Measurements from ENCODE around the gene CMKLR1. TPM values are rescaled to one million over a fixed set of nuclear protein-coding genes. Genes with fewer than 3 reads are reported as not detected.
A peak's percentile ranks its signal among the peaks of the same experiment; 100 is the strongest.

Gene CMKLR1
- total RNA-seq, 1 experiment from 2014 or later, result not detected

DNA sequence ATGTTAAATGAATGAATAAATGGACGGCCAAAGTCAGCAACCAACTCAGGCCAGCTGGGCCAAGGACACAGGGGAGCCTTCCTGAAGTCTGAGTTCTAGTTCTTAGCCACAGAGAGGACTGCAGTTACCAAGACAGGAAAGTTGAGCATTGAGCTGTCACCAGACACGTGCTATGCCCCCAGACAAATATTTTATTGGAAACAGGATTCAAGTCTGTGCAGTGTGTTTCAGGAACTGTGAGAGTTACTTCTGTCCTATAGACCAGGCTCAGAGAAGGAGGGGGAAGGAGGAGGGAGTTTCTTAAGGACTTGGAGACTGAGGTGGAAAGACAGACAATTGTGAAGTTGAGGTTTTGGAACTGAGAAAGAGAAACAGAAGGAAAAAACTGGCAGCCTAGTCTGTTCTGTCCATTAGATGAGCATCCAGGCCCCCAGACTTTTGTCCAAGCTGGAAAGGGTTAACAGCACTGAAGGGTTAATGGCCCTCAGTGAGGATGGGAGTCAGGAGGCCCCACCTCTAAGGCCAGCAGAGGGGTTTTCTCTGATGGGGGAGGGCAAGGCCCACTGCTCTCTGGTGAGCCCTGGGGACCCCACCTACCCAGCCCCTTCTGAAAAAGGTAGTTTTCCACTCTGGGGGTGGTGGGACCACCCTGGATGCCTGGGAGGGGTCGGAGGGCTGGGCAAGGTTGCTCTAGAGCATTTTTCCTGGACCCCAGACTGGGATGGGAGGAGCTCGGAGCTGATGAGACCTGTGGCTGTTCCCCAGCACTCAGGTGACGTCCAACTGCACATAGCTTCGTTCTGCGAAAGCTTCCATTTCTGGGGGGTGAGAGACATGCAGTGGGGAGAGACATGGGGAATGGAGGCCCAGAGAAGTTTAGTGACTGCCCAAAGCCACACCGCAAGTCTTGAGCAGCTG is 6.9 kb upstream of the CMKLR1 start:
- in situ Hi-C loops (cut with HindIII; ENCODE audit: low pct_unique_long_range_greater_than_20kb, low sequenced_read_pairs), result no loop called here
- DNase-seq (ENCODE audit: low read depth, low spot score), result no peak

DNA sequence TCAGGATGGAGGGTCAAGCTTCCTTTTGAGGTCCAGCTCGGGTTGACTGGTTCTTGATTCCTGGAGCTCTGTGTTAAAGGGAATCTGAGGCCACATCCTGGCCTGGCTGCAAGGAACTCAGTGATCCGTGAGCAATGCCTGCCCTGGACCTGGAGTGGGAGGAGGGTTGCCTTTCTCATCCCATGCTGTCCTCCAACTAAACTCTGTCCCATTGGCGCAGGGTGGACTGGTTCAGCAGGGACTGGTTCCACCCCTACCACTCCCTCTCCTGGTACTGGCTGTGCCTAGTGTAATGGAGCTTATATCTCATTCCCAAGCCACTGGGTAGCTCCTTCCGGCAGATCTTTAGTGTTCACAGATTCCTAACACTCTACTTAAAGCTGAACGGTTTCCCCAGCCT is 3.9 kb upstream of the CMKLR1 start:
- in situ Hi-C loops (cut with HindIII; ENCODE audit: low pct_unique_long_range_greater_than_20kb, low sequenced_read_pairs), result no loop called here
- DNase-seq (ENCODE audit: low read depth, low spot score), result no peak

DNA sequence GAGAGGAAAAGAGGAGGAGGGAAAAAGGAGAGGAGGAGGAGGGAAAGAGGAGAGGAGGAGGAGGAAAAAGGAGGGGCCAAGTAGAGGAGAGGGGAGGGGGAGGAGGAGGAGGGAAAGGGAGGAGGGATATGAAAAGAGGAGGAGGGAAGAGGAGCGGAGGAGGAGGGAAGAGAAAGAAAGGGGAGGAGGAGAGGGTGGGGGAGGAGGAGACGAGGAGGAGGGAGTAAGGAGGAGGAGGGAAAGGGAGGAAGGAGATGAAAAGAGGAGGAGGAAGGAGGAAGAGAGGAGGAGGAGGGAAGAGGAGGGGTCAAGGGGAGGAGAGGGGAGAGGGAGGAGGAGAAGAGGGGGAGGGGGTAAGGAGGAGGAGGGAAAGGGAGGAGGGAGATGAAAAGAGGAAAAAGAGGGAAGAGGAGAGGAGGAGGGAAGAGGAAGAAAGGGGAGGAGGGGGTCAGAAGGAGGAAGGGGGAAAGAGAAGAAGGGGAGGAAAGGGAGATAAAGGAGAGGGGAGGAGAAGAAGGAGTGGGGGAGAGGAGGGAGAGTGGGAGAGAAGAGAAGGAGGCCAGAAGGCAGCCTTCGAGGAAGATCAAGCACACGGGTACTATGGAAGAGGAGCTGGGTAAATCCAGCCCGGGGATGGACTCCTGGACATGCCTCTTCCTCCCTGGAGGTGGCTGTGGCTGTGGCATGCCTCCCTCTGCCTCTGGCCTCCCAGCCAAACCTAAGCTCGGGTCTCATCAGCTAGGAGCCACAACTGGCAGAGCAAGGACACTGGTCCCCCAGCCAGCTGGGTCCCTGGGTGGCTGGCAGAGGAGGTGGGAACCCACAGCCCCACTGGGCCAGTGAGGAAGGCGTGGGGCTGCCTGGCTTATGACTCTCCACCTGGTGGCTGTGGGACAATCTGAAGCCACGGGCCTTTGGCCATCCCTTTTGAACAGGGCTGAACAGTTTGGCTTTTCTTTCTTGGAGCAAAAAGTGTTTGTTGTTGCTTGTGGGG is 3.0 kb upstream of the CMKLR1 start:
- DNase-seq (ENCODE audit: low read depth, low spot score), result no peak
- in situ Hi-C loops (cut with HindIII; ENCODE audit: low pct_unique_long_range_greater_than_20kb, low sequenced_read_pairs), result no loop called here

DNA sequence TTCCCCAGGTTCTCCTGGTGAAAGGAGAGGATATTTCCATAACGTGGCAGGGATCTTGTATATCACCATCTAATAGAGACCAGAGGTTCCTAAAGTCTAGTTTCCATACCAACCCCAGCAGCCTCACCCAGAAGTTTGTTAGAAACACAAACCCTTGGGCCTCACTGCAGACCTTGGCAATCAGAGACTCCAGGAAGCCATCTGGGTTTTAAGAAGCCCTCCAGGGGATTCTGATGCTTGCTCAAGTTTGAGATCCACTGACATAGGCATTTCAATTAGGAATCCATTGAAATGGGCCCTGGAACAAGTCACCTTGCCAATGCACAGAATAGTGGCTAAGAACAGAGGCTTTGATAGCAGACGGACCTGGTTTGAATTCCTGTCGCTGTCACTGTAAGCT is 2.2 kb upstream of the CMKLR1 start:
- in situ Hi-C loops (cut with HindIII; ENCODE audit: low pct_unique_long_range_greater_than_20kb, low sequenced_read_pairs), result no loop called here
- DNase-seq (ENCODE audit: low read depth, low spot score), result no peak

DNA sequence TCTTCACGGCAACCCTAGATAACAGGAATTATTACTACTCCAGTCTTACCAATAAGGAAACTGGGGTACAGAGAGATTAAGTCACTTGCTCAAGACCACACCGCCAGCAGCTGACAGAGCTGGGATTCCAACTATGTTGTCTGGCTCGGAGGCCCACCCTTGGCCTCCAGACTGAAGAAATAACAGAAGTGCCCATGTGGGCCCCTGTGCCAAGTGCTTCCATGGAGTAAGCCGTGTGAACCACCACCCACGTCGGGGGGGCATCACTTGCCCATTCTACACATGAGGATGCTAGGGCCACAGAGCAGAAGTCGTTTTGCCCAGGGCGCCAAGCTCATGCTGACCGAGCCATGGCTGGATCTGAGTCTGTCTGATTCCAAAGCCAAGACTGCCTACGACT is 926 bp upstream of the CMKLR1 start:
- in situ Hi-C loops (cut with HindIII; ENCODE audit: low pct_unique_long_range_greater_than_20kb, low sequenced_read_pairs), result no loop called here
- DNase-seq (ENCODE audit: low read depth, low spot score), result no peak

DNA sequence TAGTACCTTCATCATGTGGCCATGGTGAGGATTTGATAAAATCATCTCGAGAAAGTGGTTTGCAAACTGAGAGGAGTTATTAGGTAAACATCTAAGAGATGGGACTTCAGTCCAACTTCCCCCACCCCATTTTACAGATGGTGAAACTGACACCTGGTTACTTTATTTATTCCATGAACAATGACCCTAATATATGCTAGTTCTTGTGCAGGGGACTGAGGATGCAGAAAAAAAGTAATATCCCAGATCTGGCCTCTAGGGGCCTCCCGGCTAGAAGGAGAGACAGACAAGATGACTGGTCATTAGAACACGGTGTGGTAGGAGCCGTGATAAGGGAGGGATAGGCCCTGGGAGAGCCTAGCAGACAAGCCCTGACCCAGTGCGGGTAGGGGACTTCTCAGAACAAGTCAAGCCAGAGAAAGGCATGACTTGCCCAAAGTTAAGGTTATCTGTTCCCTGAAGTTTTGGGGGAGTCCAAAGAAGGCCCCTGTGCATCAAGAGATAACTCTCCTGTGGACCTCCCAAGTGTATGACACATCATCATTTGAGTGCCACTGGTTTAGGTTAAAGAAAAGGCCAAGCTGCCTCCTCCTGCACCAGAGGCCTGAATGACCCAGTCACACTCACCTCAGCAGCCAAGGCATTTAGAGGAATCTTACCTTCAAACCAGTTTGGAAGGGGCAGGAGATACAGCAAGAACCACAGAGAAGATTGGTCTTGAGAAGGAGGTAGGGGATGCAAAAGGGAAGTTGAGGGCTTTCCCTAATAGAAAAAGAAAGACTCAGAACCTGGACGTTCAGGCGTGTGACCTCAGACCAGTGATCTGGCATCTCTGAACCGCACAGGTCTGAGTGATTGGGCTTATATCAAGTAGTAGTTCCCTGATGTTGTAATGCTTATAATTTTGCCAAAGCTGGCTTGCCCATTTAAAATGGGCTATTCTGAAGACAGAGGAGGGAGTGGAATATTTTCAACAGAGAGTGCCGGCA is 1.6 kb downstream of the CMKLR1 start:
- DNase-seq (ENCODE audit: low read depth, low spot score), result peak; percentile 67
- in situ Hi-C loops (cut with HindIII; ENCODE audit: low pct_unique_long_range_greater_than_20kb, low sequenced_read_pairs), result no loop called here

DNA sequence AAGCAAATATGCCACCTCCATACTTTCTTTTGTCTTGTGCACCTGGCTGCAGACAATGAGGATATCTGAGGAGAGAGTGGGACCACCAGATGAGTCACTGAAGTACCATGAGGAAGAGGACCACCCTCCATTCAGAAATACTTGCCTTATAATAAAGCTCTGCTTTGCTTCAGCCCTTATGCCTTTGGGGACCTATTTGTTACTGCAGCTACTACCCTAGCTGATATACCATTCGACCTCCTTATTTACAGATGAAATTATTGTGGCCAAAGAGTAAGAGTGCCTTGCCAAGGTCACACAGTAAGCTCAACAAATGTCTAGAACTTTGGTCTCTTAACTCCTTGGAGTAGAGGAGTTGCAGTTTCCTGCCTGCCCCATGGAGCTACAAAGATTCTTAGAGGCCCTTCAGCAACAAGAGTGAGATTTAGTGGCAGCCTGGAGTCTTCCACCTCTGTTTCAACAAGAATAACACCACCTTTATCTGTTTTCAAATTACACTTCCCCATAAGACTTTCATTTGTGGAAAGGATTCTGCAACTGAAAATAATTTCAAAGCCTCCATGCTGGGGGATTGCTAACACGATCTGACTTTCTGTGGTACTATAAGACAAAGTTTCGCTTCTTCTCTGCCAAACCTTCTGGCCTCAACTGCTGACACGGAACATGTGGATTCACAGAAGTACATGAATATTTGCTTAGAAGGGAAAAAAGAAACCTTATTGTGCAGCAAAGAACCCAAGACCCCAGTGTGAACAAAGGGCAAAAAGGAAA is 3.6 kb downstream of the CMKLR1 start:
- in situ Hi-C loops (cut with HindIII; ENCODE audit: low pct_unique_long_range_greater_than_20kb, low sequenced_read_pairs), result no loop called here
- DNase-seq (ENCODE audit: low read depth, low spot score), result no peak

DNA sequence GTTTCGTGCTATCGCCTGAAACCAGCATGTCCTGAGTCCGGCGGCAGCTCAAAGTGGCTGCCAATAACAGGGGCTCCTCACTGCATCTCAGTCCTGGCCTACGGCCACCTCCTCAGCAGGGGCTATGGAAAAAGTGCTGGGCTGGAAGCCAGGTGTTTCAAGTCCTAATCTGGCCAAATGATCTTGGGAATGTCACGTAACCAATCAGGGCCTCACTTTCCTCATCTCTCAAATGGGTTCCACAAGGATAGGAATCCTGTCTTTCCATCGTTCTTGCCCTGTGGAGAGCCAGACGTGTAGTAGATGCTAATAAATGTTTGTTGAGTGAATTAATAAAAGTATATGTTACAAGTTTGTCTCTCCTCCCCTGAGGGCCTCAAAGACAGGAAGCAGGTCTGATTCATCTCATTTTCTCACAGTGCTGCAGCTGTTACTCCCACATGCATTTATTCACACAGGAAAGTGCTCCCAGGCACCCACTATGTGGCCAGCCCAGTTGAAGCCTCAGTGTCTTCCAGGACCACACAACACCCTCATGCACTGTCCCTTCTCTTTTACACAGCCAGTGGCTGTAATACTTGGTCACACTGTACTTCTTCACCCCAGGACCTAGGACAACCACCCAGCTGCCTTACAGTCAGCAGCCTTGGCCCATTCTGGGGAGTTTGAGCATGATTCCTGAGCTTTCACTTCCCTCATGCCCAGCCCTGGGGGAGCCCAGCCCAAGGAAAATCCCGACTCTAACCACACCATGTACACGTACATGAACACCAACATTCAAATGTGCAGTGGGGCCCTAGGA is 5.0 kb downstream of the CMKLR1 start:
- in situ Hi-C loops (cut with HindIII; ENCODE audit: low pct_unique_long_range_greater_than_20kb, low sequenced_read_pairs), result no loop called here
- DNase-seq (ENCODE audit: low read depth, low spot score), result no peak

DNA sequence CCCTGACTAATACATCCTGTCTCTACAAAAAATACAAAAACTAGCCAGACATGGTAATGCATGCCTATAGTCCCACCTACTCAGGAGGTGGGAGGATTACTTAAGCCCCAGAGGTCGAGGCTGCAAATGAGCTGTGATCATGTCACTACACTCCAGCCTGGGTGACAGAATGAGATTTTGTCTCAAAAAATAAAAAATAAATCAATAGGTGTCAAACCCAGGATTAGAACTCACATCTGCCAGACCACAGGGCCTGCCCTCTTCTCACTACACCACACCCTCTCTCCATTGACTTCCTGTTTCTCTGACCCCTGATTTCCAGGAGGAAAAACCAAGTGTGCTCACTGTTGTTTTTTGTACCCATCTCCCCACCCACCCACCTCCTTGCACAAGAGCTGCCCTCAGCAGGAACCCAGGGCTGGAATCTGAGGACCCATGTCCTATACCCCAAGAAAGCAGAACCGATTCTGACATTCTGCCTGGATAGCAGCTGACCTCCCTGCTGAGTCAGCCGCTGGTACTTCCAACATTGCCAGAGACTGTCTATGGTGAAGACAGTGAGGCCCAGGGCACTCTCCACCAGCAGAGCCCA is 6.2 kb downstream of the CMKLR1 start:
- DNase-seq (ENCODE audit: low read depth, low spot score), result no peak

DNA sequence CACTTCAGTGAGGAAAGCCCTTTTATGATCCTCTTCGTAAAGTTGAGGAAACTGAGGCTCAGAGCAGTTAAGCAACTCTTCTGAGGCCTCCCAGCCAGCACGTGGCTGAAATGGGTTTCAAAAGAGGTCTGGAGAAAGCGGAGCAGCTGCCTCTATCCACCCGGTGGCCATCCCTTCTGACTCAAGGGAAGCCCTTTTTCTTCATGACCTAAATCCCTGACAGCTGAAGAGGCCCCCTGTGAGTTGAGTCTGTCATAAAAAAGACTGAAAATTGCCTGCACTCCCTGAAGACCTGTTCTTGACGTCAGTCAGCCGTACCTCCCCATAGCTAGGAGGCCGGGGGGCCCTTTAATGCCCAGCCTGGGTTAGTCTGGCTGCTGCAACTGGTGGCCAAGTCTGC is 10.7 kb downstream of the CMKLR1 start:
- in situ Hi-C loops (cut with HindIII; ENCODE audit: low pct_unique_long_range_greater_than_20kb, low sequenced_read_pairs), result no loop called here
- no peak for DNase-seq (ENCODE audit: low read depth, low spot score)

More for the DNA sequence above, 6.2 kb downstream of the CMKLR1 start:
- in situ Hi-C loops (cut with HindIII; ENCODE audit: low pct_unique_long_range_greater_than_20kb, low sequenced_read_pairs), result no loop called here

DNA sequence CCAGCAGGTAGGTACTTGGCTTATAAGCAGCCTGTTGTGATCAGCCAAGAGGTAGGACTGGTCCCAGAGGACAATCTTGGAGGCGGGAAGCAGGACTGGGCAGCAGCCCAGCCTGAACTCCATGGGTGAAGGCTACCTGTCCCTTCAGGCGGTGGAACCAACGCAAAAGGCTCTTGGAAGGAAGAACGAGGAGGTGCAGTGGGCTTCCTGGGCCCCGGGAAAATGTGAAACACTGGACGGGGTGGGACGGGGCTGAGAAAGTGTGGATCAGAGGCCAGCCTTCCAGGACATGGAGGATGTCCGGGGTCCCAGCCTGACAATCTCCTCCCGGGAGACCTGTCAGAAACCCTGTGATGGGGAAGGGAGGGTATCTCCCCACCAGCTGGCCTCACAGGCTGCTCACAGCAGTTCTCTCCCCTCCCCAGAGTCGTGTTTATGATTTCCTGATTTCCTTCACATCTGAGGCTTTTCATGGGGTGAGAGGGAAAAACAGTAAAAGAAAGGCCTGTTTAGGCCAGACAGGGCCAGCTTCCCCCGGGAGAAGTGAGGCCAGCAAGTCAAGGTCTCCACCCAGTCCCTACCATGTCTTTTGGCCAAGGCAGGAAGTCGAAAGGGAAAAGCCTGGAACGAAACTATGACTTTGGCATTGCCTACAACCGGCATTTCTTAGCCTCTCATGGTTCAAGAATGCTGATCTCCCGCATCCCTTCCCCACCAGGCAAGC is 11.3 kb downstream of the CMKLR1 start:
- no peak for DNase-seq (ENCODE audit: low read depth, low spot score)
- in situ Hi-C loops (cut with HindIII; ENCODE audit: low pct_unique_long_range_greater_than_20kb, low sequenced_read_pairs), result no loop called here

DNA sequence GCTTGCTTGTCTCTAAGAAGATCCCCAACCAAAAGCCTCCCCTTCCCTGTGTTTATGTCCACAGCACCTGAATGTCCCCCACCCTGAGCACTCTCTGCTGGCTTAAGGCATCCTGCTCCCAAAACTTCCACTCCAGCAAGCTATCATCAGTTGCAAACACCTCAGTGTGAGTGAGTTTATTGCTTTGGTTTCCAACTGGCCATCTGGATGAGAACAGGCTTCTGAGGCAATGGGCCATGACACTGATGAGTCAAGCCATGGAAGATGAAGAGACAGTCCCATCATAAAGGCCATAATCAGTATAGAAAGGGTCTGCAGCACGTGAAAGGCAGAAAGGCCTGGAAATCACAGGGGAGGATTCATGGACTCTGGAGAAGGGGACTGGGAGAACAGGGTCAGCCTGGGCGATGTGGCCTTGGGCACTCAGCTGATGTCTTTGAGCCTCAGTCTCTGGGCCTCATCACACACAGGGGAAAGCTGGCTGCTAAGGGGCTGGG is 12.8 kb downstream of the CMKLR1 start:
- in situ Hi-C loops (cut with HindIII; ENCODE audit: low pct_unique_long_range_greater_than_20kb, low sequenced_read_pairs), result no loop called here
- DNase-seq (ENCODE audit: low read depth, low spot score), result no peak

DNA sequence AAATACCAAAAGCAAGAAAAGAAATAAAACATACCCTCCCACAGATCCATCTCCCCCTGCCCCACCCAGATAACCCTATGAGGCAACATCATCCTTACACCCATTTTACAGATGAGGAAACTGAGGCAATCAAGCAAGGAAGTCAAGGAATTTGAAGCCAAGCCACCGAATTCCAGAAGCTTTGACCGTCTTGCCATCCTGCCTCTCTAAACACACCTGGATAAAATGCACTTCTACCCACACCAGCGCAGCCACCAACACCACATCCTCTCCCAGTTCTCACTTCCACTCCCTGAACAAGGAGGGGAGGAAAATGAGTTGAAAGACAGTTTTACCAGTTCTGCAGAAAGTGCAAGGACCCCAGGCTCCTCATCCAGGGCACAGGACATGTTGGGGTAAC is 13.6 kb downstream of the CMKLR1 start:
- DNase-seq (ENCODE audit: low read depth, low spot score), result no peak
- in situ Hi-C loops (cut with HindIII; ENCODE audit: low pct_unique_long_range_greater_than_20kb, low sequenced_read_pairs), result no loop called here

DNA sequence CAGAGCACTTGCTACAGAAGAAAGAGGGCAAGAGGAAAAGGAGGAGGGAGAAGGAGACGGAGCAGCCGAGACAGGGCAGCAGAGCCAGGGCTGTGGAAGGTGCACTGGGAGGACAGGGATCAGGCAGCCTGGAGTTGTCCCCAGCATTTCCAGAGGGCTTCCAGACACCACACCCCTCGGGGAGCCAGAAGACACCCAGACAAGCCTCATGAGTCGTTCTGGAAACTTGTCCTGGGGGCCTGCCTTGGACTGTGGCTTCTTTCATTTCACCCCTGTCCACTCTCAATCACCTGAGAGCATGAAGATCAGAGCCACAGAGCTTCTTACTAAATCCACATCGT is 14.1 kb downstream of the CMKLR1 start:
- in situ Hi-C loops (cut with HindIII; ENCODE audit: low pct_unique_long_range_greater_than_20kb, low sequenced_read_pairs), result no loop called here
- DNase-seq (ENCODE audit: low read depth, low spot score), result no peak

All from SK-MEL-5 (cell line).